Rectal smooth muscle tissue (tissue), 1 donor: Measurements from ENCODE around the gene GALNT18.
A peak's percentile ranks its signal among the peaks of the same experiment; 100 is the strongest.

Source experiments
- H3K27ac ChIP-seq: one replicate; pipeline ENCODE4 v1.7.0; 2013; ENCODE audit warnings: low read depth, low read length, inconsistent platforms
- H3K27me3 ChIP-seq: one replicate; pipeline ENCODE4 v1.7.0; 2013; ENCODE audit warnings: low read length; ENCODE audit not compliant: control insufficient read depth, insufficient read depth
- H3K36me3 ChIP-seq: one replicate; pipeline ENCODE4 v1.7.0; 2013; ENCODE audit warnings: low read length; ENCODE audit not compliant: control insufficient read depth, insufficient read depth
- H3K4me1 ChIP-seq: one replicate; pipeline ENCODE4 v1.7.0; 2013; ENCODE audit warnings: low read length; ENCODE audit not compliant: control insufficient read depth, insufficient read depth
- H3K4me3 ChIP-seq: one replicate; pipeline ENCODE4 v1.7.0; 2013; ENCODE audit warnings: low read length
- H3K9ac ChIP-seq: one replicate; pipeline ENCODE4 v1.7.0; 2013; ENCODE audit warnings: low read length

GALNT18 gene

GRCh38 chr11:11424688-11425087 is 197.1 kb downstream of the GALNT18 start:
- H3K27me3 ChIP-seq: no peaks in the 10 kb centered on the region
- H3K27ac ChIP-seq: no peak overlapping the region
- no peak overlapping the region for H3K4me3 ChIP-seq
- no peak overlapping the region for H3K9ac ChIP-seq
- H3K4me1 ChIP-seq: peaks cover 18% of the 10 kb centered on the region
- H3K36me3 ChIP-seq: no peaks in the 10 kb centered on the region

- Histone ChIP-seq H3K27ac (no peak overlapping the region), H3K4me3 (no peak overlapping the region), H3K36me3 (no peaks in the 10 kb centered on the region), H3K9ac (no peak overlapping the region), H3K27me3 (no peaks in the 10 kb centered on the region), H3K4me1 (peaks cover 16% of the 10 kb centered on the region)
Measured at GRCh38 chr11:11422411-11423128, 199.2 kb downstream of the GALNT18 start.

- no peak overlapping the region for H3K9ac ChIP-seq
- no peak overlapping the region for H3K27ac ChIP-seq
- H3K36me3 ChIP-seq: no peaks in the 10 kb centered on the region
- H3K4me1 ChIP-seq: peaks cover 16% of the 10 kb centered on the region
- no peak overlapping the region for H3K4me3 ChIP-seq
- no peaks in the 10 kb centered on the region for H3K27me3 ChIP-seq
Measured at GRCh38 chr11:11421509-11421908, 200.3 kb downstream of the GALNT18 start.

GRCh38 chr11:11420899-11421285 is 200.9 kb downstream of the GALNT18 start:
- H3K4me3 ChIP-seq: no peak overlapping the region
- H3K4me1 ChIP-seq: peaks cover 19% of the 10 kb centered on the region
- H3K9ac ChIP-seq: no peak overlapping the region
- H3K27ac ChIP-seq: no peak overlapping the region
- no peaks in the 10 kb centered on the region for H3K36me3 ChIP-seq
- no peaks in the 10 kb centered on the region for H3K27me3 ChIP-seq

- Histone ChIP-seq H3K27ac (no peak overlapping the region), H3K36me3 (no peaks in the 10 kb centered on the region), H3K4me3 (no peak overlapping the region), H3K27me3 (no peaks in the 10 kb centered on the region), H3K9ac (no peak overlapping the region), H3K4me1 (peaks cover 20% of the 10 kb centered on the region)
Measured at GRCh38 chr11:11420191-11420898, 201.5 kb downstream of the GALNT18 start.

- Histone ChIP-seq H3K9ac (no peak overlapping the region), H3K27me3 (no peaks in the 10 kb centered on the region), H3K27ac (no peak overlapping the region), H3K36me3 (no peaks in the 10 kb centered on the region), H3K4me1 (peaks cover 20% of the 10 kb centered on the region), H3K4me3 (no peak overlapping the region)
Measured at GRCh38 chr11:11419747-11420146, 202.1 kb downstream of the GALNT18 start.

GRCh38 chr11:11416917-11417316 is 204.9 kb downstream of the GALNT18 start:
- H3K27ac ChIP-seq: no peak overlapping the region
- no peaks in the 10 kb centered on the region for H3K36me3 ChIP-seq

GRCh38 chr11:11416502-11416901 is 205.3 kb downstream of the GALNT18 start:
- H3K4me1 ChIP-seq: peaks cover 14% of the 10 kb centered on the region
- H3K27me3 ChIP-seq: no peaks in the 10 kb centered on the region
- no peak overlapping the region for H3K9ac ChIP-seq
- no peaks in the 10 kb centered on the region for H3K36me3 ChIP-seq
- H3K27ac ChIP-seq: no peak overlapping the region
- H3K4me3 ChIP-seq: no peak overlapping the region

More at GRCh38 chr11:11416917-11417316, 204.9 kb downstream of the GALNT18 start:
- Histone ChIP-seq H3K9ac (no peak overlapping the region), H3K4me1 (peaks cover 16% of the 10 kb centered on the region), H3K4me3 (no peak overlapping the region), H3K27me3 (no peaks in the 10 kb centered on the region)

- no peak overlapping the region for H3K4me3 ChIP-seq
- no peaks in the 10 kb centered on the region for H3K27me3 ChIP-seq
- H3K9ac ChIP-seq: no peak overlapping the region
- H3K4me1 ChIP-seq: peaks cover 12% of the 10 kb centered on the region
- H3K36me3 ChIP-seq: no peaks in the 10 kb centered on the region
- H3K27ac ChIP-seq: peak overlapping the region; percentile 44
Measured at GRCh38 chr11:11415901-11416300, 205.9 kb downstream of the GALNT18 start.

- Histone ChIP-seq H3K4me3 (no peak overlapping the region), H3K27me3 (no peaks in the 10 kb centered on the region), H3K27ac (no peak overlapping the region), H3K9ac (no peak overlapping the region), H3K36me3 (no peaks in the 10 kb centered on the region), H3K4me1 (peaks cover 20% of the 10 kb centered on the region)
Measured at GRCh38 chr11:11414996-11415395, 206.8 kb downstream of the GALNT18 start.

- no peak overlapping the region for H3K4me3 ChIP-seq
- peaks cover 32% of the 10 kb centered on the region for H3K4me1 ChIP-seq
- no peak overlapping the region for H3K27ac ChIP-seq
- no peak overlapping the region for H3K9ac ChIP-seq
- H3K36me3 ChIP-seq: no peaks in the 10 kb centered on the region
- H3K27me3 ChIP-seq: no peaks in the 10 kb centered on the region
Measured at GRCh38 chr11:11413776-11414175, 208.0 kb downstream of the GALNT18 start.

GRCh38 chr11:11411401-11411985 is 210.3 kb downstream of the GALNT18 start:
- H3K27ac ChIP-seq: no peak overlapping the region
- no peaks in the 10 kb centered on the region for H3K27me3 ChIP-seq
- H3K36me3 ChIP-seq: no peaks in the 10 kb centered on the region
- H3K9ac ChIP-seq: no peak overlapping the region
- H3K4me1 ChIP-seq: peaks cover 50% of the 10 kb centered on the region
- no peak overlapping the region for H3K4me3 ChIP-seq
